Keratinocyte (primary cell): ENCODE measurements around the gene PAPPA.

Source experiments
- CTCF ChIP-seq, 3 experiments: IDR thresholded peaks in 1 of 3; conservative IDR thresholded peaks in 1 of 3; optimal IDR thresholded peaks in 1 of 3; 2 replicates in 2 of 3; 3 replicates in 1 of 3; pipeline versions ENCODE3 to v1.5.1; 2011; ENCODE audit warnings: low read length in 3 of 3, mild to moderate bottlenecking in 3 of 3, moderate library complexity in 2 of 3, control low read depth in 1 of 3, inconsistent platforms in 1 of 3; ENCODE audit not compliant: insufficient read depth in 2 of 3; ENCODE audit errors: extremely low read depth in 1 of 3
- EZH2 ChIP-seq: IDR thresholded peaks from one replicate; pipeline ENCODE4 v1.6.1; 2012; ENCODE audit warnings: inconsistent platforms, mild to moderate bottlenecking, low read length, moderate library complexity

GRCh38 chr9:116238225-116238624 is 84.6 kb downstream of the PAPPA start:
- no peak for TF ChIP-seq CTCF (optimal IDR thresholded peaks at IDR 0.05 in 1 of 3, IDR thresholded peaks at IDR 0.05 in 1 of 3, conservative IDR thresholded peaks at IDR 0.05 in 1 of 3; ENCODE audit: extremely low read depth in 1 of 3, insufficient read depth in 2 of 3, low read length in 3 of 3)
- no peak for TF ChIP-seq EZH2
